Measurements from ENCODE around the gene TPP2.

DNA sequence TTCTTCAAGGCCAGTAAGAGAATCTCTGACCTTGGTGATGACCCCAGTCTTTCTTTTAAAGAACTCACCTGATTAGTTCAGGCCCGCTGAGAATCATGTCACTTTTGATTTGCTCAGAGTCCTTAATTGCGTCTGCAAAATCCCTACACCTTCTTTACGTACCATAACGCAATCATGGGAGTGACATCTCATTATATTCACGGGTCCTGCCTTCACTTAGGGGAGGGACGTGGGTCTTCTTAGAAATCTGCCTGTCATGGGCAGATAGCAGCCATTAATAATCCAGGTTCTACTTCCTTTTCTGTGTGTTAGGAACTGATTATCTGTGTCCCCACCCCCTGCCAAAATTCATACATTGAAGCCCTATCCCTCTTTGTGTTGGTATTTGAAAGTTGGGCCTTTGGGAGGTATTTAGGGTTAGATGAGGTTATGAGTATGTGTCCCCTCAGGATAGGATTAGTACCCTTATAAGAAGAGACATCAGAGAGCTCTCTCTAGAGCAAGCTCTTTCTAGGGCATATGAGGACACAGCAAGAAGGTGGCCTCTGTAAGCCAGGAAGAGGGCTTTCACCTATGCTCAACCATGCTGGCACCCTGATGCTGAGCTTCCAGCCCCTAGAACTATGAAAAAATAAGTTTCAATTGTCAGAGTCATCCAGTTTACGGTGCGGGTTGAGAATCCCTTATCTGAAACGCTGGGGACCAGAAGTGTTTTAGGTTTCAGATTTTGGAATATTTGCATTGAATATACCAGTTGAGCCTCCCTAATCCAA lies 9.9 kb downstream of the TPP2 start:
- TF ChIP-seq, protein P1, sequence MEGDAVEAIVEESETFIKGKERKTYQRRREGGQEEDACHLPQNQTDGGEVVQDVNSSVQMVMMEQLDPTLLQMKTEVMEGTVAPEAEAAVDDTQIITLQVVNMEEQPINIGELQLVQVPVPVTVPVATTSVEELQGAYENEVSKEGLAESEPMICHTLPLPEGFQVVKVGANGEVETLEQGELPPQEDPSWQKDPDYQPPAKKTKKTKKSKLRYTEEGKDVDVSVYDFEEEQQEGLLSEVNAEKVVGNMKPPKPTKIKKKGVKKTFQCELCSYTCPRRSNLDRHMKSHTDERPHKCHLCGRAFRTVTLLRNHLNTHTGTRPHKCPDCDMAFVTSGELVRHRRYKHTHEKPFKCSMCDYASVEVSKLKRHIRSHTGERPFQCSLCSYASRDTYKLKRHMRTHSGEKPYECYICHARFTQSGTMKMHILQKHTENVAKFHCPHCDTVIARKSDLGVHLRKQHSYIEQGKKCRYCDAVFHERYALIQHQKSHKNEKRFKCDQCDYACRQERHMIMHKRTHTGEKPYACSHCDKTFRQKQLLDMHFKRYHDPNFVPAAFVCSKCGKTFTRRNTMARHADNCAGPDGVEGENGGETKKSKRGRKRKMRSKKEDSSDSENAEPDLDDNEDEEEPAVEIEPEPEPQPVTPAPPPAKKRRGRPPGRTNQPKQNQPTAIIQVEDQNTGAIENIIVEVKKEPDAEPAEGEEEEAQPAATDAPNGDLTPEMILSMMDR (IDR thresholded peaks at IDR 0.05 in 2 of 3, conservative IDR thresholded peaks at IDR 0.05 in 1 of 3; ENCODE audit: borderline replicate concordance in 1 of 3, insufficient read depth in 1 of 3, low read depth in 2 of 3, low read length in 2 of 3): no peak
- TF ChIP-seq, protein P2, sequence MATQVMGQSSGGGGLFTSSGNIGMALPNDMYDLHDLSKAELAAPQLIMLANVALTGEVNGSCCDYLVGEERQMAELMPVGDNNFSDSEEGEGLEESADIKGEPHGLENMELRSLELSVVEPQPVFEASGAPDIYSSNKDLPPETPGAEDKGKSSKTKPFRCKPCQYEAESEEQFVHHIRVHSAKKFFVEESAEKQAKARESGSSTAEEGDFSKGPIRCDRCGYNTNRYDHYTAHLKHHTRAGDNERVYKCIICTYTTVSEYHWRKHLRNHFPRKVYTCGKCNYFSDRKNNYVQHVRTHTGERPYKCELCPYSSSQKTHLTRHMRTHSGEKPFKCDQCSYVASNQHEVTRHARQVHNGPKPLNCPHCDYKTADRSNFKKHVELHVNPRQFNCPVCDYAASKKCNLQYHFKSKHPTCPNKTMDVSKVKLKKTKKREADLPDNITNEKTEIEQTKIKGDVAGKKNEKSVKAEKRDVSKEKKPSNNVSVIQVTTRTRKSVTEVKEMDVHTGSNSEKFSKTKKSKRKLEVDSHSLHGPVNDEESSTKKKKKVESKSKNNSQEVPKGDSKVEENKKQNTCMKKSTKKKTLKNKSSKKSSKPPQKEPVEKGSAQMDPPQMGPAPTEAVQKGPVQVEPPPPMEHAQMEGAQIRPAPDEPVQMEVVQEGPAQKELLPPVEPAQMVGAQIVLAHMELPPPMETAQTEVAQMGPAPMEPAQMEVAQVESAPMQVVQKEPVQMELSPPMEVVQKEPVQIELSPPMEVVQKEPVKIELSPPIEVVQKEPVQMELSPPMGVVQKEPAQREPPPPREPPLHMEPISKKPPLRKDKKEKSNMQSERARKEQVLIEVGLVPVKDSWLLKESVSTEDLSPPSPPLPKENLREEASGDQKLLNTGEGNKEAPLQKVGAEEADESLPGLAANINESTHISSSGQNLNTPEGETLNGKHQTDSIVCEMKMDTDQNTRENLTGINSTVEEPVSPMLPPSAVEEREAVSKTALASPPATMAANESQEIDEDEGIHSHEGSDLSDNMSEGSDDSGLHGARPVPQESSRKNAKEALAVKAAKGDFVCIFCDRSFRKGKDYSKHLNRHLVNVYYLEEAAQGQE (IDR thresholded peaks at IDR 0.05; ENCODE audit: low read depth): no peak
- no peak for TF ChIP-seq POLR2A (IDR thresholded peaks at IDR 0.05; ENCODE audit: borderline replicate concordance, extremely low read depth, insufficient read depth, insufficient read length)
- TF ChIP-seq EGR1 (IDR thresholded peaks at IDR 0.05; ENCODE audit: low read depth): no peak
- no peak for TF ChIP-seq EZH2 (IDR thresholded peaks at IDR 0.05)
- no peak for TF ChIP-seq TCF7L2 (IDR thresholded peaks at IDR 0.05; ENCODE audit: borderline replicate concordance, extremely low read depth, insufficient read depth, insufficient read length)
- no peak for TF ChIP-seq ZFX (IDR thresholded peaks at IDR 0.05)
- no peak for TF ChIP-seq POLR2AphosphoS5 (IDR thresholded peaks at IDR 0.05; ENCODE audit: low read depth, low read length)
- no peak for TF ChIP-seq ELF1 (IDR thresholded peaks at IDR 0.05; ENCODE audit: borderline replicate concordance, low read depth)
